H1 (cell line): ENCODE data around the gene XAB2. TPM values are rescaled to one million over a fixed set of nuclear protein-coding genes. Genes with fewer than 3 reads are reported as not detected.

Source experiments
- CTCF ChIA-PET: fragments of 300-600 bp; sonication (Branson Sonifier 250); formaldehyde crosslinking; loops from one replicate; lab custom pipeline; 2021; ENCODE audit not compliant: partially characterized antibody; lab: Charles Lee
- POLR2A ChIA-PET: fragments of 300-600 bp; sonication (Branson Sonifier 250); formaldehyde crosslinking; loops from one replicate; lab custom pipeline; 2021; ENCODE audit warnings: inconsistent platforms; ENCODE audit not compliant: partially characterized antibody; lab: Charles Lee
- DNase-seq, 2 experiments: peaks; one replicate each; pipeline versions ENCODE4 v3.0.0 to v3.0.0-alpha.2; 2010 to 2022; ENCODE audit warnings: low spot score in 2 of 2, low read depth in 1 of 2, mixed read lengths in 1 of 2
- FAIRE-seq: peaks from 2 replicates; lab custom pipeline; 2011; peaks lifted over from hg19 to GRCh38; lab: Jason Lieb, UNC
- H2AFZ ChIP-seq: 2 replicates; pipeline ENCODE4 v1.8.1; 2012; ENCODE audit warnings: low read length, inconsistent platforms
- H2AK5ac ChIP-seq: 2 replicates; pipeline ENCODE4 v1.6.1; 2013; ENCODE audit warnings: low read depth, low read length
- H2BK120ac ChIP-seq: replicated peaks from 2 replicates; pipeline ENCODE3; 2013; ENCODE audit warnings: low read depth, low read length, inconsistent platforms
- H2BK12ac ChIP-seq: 2 replicates; pipeline ENCODE4 v1.6.1; 2013; ENCODE audit warnings: low read depth, low read length
- H2BK15ac ChIP-seq: 2 replicates; pipeline ENCODE4 v1.6.1; 2013; ENCODE audit warnings: low read length
- H2BK20ac ChIP-seq: 2 replicates; pipeline ENCODE4 v1.6.1; 2013; ENCODE audit warnings: low read length
- H2BK5ac ChIP-seq: 2 replicates; pipeline ENCODE4 v1.6.1; 2013; ENCODE audit warnings: low read depth, low read length
- H3K14ac ChIP-seq: 2 replicates; pipeline ENCODE4 v1.6.1; 2013; ENCODE audit warnings: inconsistent platforms; ENCODE audit not compliant: insufficient read length
- H3K18ac ChIP-seq: 2 replicates; pipeline ENCODE4 v1.6.1; 2013; ENCODE audit warnings: low read length; ENCODE audit errors: extremely low read depth
- H3K23ac ChIP-seq: 2 replicates; pipeline ENCODE4 v1.6.1; 2013; ENCODE audit warnings: inconsistent platforms; ENCODE audit not compliant: insufficient read length
- H3K23me2 ChIP-seq: 2 replicates; pipeline ENCODE4 v1.6.1; 2013; ENCODE audit warnings: low read depth, low read length
- H3K27ac ChIP-seq: 2 replicates; pipeline ENCODE4 v1.6.1; 2011; ENCODE audit warnings: low read depth, low read length, inconsistent platforms
- H3K27me3 ChIP-seq, 4 experiments: replicated peaks in 1 of 4; 1 replicate in 1 of 4; 2 replicates in 3 of 4; pipeline versions ENCODE4 v1.6.1 to v1.8.1; 2011 to 2013; ENCODE audit warnings: low read length in 3 of 4, mild to moderate bottlenecking in 3 of 4, inconsistent platforms in 2 of 4, mixed read lengths in 2 of 4, moderate library complexity in 1 of 4; ENCODE audit not compliant: control insufficient read depth in 3 of 4, insufficient read depth in 3 of 4; ENCODE audit errors: extremely low read depth in 1 of 4
- H3K36me3 ChIP-seq, 4 experiments: 2 replicates each; pipeline versions ENCODE4 v1.6.1 to v1.8.1; 2011 to 2013; ENCODE audit warnings: mild to moderate bottlenecking in 4 of 4, low read length in 3 of 4, moderate library complexity in 2 of 4, control low read depth in 1 of 4, inconsistent platforms in 1 of 4; ENCODE audit not compliant: insufficient read depth in 4 of 4, control insufficient read depth in 2 of 4
- H3K4ac ChIP-seq: replicated peaks from 2 replicates; pipeline ENCODE3; 2013; ENCODE audit warnings: low read length, low read depth, mixed read lengths, inconsistent platforms; ENCODE audit not compliant: insufficient read length
- H3K4me1 ChIP-seq, 4 experiments: replicated peaks in 1 of 4; 1 replicate in 1 of 4; 2 replicates in 3 of 4; pipeline versions ENCODE4 v1.6.1 to v1.8.1; 2011 to 2013; ENCODE audit warnings: low read length in 3 of 4, inconsistent platforms in 2 of 4, mixed read lengths in 1 of 4; ENCODE audit not compliant: insufficient read depth in 4 of 4, control insufficient read depth in 3 of 4
- H3K4me2 ChIP-seq, 2 experiments: 2 replicates each; pipeline versions ENCODE4 v1.6.1 to v1.8.1; 2011 to 2013; ENCODE audit warnings: low read depth in 2 of 2, low read length in 2 of 2, control low read depth in 1 of 2, inconsistent platforms in 1 of 2, mild to moderate bottlenecking in 1 of 2; ENCODE audit not compliant: insufficient read depth in 1 of 2
- H3K4me3 ChIP-seq, 4 experiments: fragments of 200-600, 300-600 bp in 1 of 4; sonication (generic), shearing (Covaris generic), sonication (Bioruptor Twin) in 1 of 4; 2 replicates each; pipeline versions ENCODE4 v1.5.1 to v1.8.1; 2011 to 2016; ENCODE audit warnings: low read length in 4 of 4, low read depth in 3 of 4, control low read depth in 2 of 4, inconsistent platforms in 2 of 4, mild to moderate bottlenecking in 2 of 4, mixed read lengths in 1 of 4, moderate library complexity in 1 of 4; ENCODE audit not compliant: insufficient read depth in 2 of 4; ENCODE audit errors: extremely low read depth in 1 of 4
- H3K56ac ChIP-seq: replicated peaks from 2 replicates; pipeline ENCODE3; 2013; ENCODE audit warnings: low read depth, mild to moderate bottlenecking, mixed read lengths, low read length, inconsistent platforms; ENCODE audit not compliant: insufficient read length
- H3K79me1 ChIP-seq: 2 replicates; pipeline ENCODE4 v1.6.1; 2013; ENCODE audit warnings: low read depth, low read length, control low read depth
- H3K79me2 ChIP-seq, 2 experiments: 2 replicates each; pipeline versions ENCODE4 v1.6.1 to v1.8.1; 2012 to 2013; ENCODE audit warnings: low read length in 2 of 2, mild to moderate bottlenecking in 2 of 2, inconsistent platforms in 1 of 2; ENCODE audit not compliant: insufficient read depth in 2 of 2, control insufficient read depth in 1 of 2
- H3K9ac ChIP-seq, 4 experiments: replicated peaks in 1 of 4; 1 replicate in 1 of 4; 2 replicates in 3 of 4; pipeline versions ENCODE4 v1.6.1 to v1.8.1; 2011 to 2013; ENCODE audit warnings: low read depth in 3 of 4, low read length in 3 of 4, control low read depth in 2 of 4, mild to moderate bottlenecking in 2 of 4, moderate library complexity in 2 of 4, inconsistent platforms in 1 of 4; ENCODE audit errors: extremely low read depth in 1 of 4
- H3K9me3 ChIP-seq, 2 experiments: 2 replicates each; pipeline versions ENCODE4 v1.6.1 to v1.8.1; 2012 to 2013; ENCODE audit warnings: mild to moderate bottlenecking in 2 of 2, moderate library complexity in 2 of 2, control low read depth in 1 of 2, inconsistent platforms in 1 of 2, low read depth in 1 of 2, low read length in 1 of 2, mixed read lengths in 1 of 2; ENCODE audit not compliant: insufficient read depth in 2 of 2
- H4K20me1 ChIP-seq, 2 experiments: replicated peaks in 1 of 2; 2 replicates each; pipeline versions ENCODE3 to v1.8.1; 2011 to 2013; ENCODE audit warnings: inconsistent platforms in 2 of 2, low read length in 2 of 2, mild to moderate bottlenecking in 1 of 2; ENCODE audit not compliant: insufficient read depth in 2 of 2, control insufficient read depth in 1 of 2
- H4K5ac ChIP-seq: 2 replicates; pipeline ENCODE4 v1.6.1; 2013; ENCODE audit warnings: low read length, low read depth, mixed read lengths, inconsistent platforms; ENCODE audit not compliant: insufficient read length
- H4K8ac ChIP-seq: 2 replicates; pipeline ENCODE4 v1.8.0; 2013; ENCODE audit warnings: mild to moderate bottlenecking, moderate library complexity, low read length, inconsistent platforms; ENCODE audit not compliant: insufficient read depth; ENCODE audit errors: extremely low read depth
- H4K91ac ChIP-seq: replicated peaks from 2 replicates; pipeline ENCODE3; 2013; ENCODE audit warnings: low read length, mixed read lengths, inconsistent platforms; ENCODE audit not compliant: insufficient read length
- BRCA1 ChIP-seq: IDR thresholded peaks from 2 replicates; pipeline ENCODE4 v1.6.1; 2012; ENCODE audit warnings: low read depth, low read length, improper control_type of control experiment
- CBX8 ChIP-seq: fragments of 300-800, 300-1000 bp; sonication (generic); IDR thresholded peaks from 2 replicates; pipeline ENCODE4 v1.7.1; 2016; ENCODE audit warnings: low read depth, low read length, borderline replicate concordance
- CTBP2 ChIP-seq: IDR thresholded peaks from 2 replicates; pipeline ENCODE4 v1.7.0; 2011; ENCODE audit warnings: borderline replicate concordance, mild to moderate bottlenecking, moderate library complexity, mixed read lengths, low read length; ENCODE audit not compliant: insufficient read depth, insufficient read length
- FOSL1 ChIP-seq: IDR thresholded peaks from 2 replicates; pipeline ENCODE4 v1.6.1; 2011; ENCODE audit warnings: mild to moderate bottlenecking, low read depth, low read length, moderate library complexity; ENCODE audit not compliant: insufficient read depth
- GABPA ChIP-seq: IDR thresholded peaks from 2 replicates; pipeline ENCODE4 v1.6.1; 2011; ENCODE audit warnings: mild to moderate bottlenecking, low read length, moderate library complexity, borderline replicate concordance; ENCODE audit not compliant: insufficient read depth
- KDM1A ChIP-seq: fragments of 200-600, 300-600 bp; sonication (generic); IDR thresholded peaks from 2 replicates; pipeline ENCODE4 v1.7.1; 2016; ENCODE audit warnings: mild to moderate bottlenecking, low read length, borderline replicate concordance
- MAFK ChIP-seq: IDR thresholded peaks from 2 replicates; pipeline ENCODE4 v1.6.1; 2012; ENCODE audit warnings: low read depth, mild to moderate bottlenecking, improper control_type of control experiment, low read length
- NRF1 ChIP-seq: IDR thresholded peaks from 2 replicates; pipeline ENCODE4 v1.6.1; 2011; ENCODE audit warnings: mild to moderate bottlenecking, low read depth, low read length, improper control_type of control experiment
- PHF8 ChIP-seq: fragments of 200-600 bp; sonication (generic); conservative IDR thresholded peaks from 2 replicates; pipeline ENCODE4 v1.7.1; 2012; ENCODE audit warnings: low read depth, mild to moderate bottlenecking, inconsistent platforms, low read length, moderate library complexity
- RFX5 ChIP-seq: IDR thresholded peaks from 2 replicates; pipeline ENCODE4 v1.6.1; 2011; ENCODE audit warnings: low read depth, low read length, improper control_type of control experiment, borderline replicate concordance
- SIRT6 ChIP-seq: IDR thresholded peaks from one replicate; pipeline ENCODE4 v1.7.1; 2012; ENCODE audit warnings: low read length, inconsistent platforms
- TAF1 ChIP-seq: IDR thresholded peaks from 2 replicates; pipeline ENCODE4 v1.6.1; 2011; ENCODE audit warnings: mild to moderate bottlenecking, low read depth, low read length
- TBP ChIP-seq: IDR thresholded peaks from 2 replicates; pipeline ENCODE4 v1.6.1; 2011; ENCODE audit warnings: low read depth, low read length, improper control_type of control experiment
- TEAD4 ChIP-seq: IDR thresholded peaks from 2 replicates; pipeline ENCODE4 v1.6.1; 2012; ENCODE audit warnings: low read depth, low read length, inconsistent platforms, mixed read lengths
- WGBS, 2 experiments: shearing (Covaris generic) in 1 of 2; methylation state at CpG; one replicate each; pipeline versions ENCODE4 v1.1.6 to v1.1.7; 2013 to 2015; ENCODE audit warnings: low lambda C conversion rate in 2 of 2, mixed read lengths in 2 of 2, inconsistent platforms in 1 of 2, low coverage in 1 of 2, missing lambda C conversion rate in 1 of 2; ENCODE audit not compliant: insufficient replicate concordance in 2 of 2, insufficient coverage in 1 of 2, insufficient read length in 1 of 2; ENCODE audit errors: extremely low coverage in 1 of 2, missing lambda C conversion rate in 1 of 2; 5-methylcytosine and 5-hydroxymethylcytosine counted together
- polyA plus RNA-seq, 7 experiments: library from polyadenylated mRNA; depleted of rRNA in 3 of 7; stranded (reverse) in 5 of 7; unstranded in 2 of 7; fragments of >200 nt in 5 of 7; fragments of 200-250 nt in 2 of 7; gene quantifications; 1 replicate in 5 of 7; 2 replicates in 1 of 7; 4 replicates in 1 of 7; pipeline versions ENCODE4 v1.2.1 to v1.2.3, GENCODE V29; 2011 to 2013; ENCODE audit warnings: missing spikeins in 2 of 7, mixed read lengths in 2 of 7
- total RNA-seq: library from RNA; stranded (reverse); fragmentation: NEBNext Ultra II Directional; extraction: Animal tissue kit (Norgen Biotek cat#: 25700); gene quantifications from 2 replicates; pipeline ENCODE4 v1.2.1, GENCODE V29; 2021

Gene XAB2
- total and polyA plus RNA-seq, 2 of the 8 experiments (the other 6 are each of a cell fraction or from before 2014, with no cell fraction given), result 48.2 to 49.4 TPM

GRCh38 chr19:7676376-7676775 is 47.0 kb upstream of the XAB2 start:
- Histone ChIP-seq H3K4me1 (peaks cover 0 to 1% (median 0%) of the 10 kb centered on the region in 4 experiments; a peak in 3 of 7 replicates), H3K27ac (no peak overlapping the region), H3K9ac (no peak overlapping the region), H4K8ac (no peak overlapping the region), H3K18ac (no peak overlapping the region), H3K56ac (no peak overlapping the region), H3K23me2 (peaks cover 2% of the 10 kb centered on the region; the same call in 1 of the 2 replicates), H3K36me3 (no peaks in the 10 kb centered on the region), H3K4me3 (no peak overlapping the region), H3K79me1 (no peaks in the 10 kb centered on the region), H3K9me3 (no peaks in the 10 kb centered on the region), H3K79me2 (no peaks in the 10 kb centered on the region; a peak in 1 of 4 replicates), H4K5ac (no peak overlapping the region), H3K23ac (no peak overlapping the region), H3K4ac (no peak overlapping the region), H2BK20ac (no peak overlapping the region), H2BK120ac (no peak overlapping the region), H2BK12ac (no peak overlapping the region), H3K27me3 (peaks cover 0 to 8% (median 4%) of the 10 kb centered on the region in 4 experiments; a peak in 3 of 7 replicates), H2AFZ (no peak overlapping the region), H2BK5ac (no peak overlapping the region), H3K4me2 (no peak overlapping the region), H4K91ac (no peak overlapping the region), H2BK15ac (no peak overlapping the region), H2AK5ac (no peak overlapping the region), H3K14ac (no peak overlapping the region), H4K20me1 (no peaks in the 10 kb centered on the region)
- WGBS, 2 experiments, result 77% methylated on average over 7 of the region's 7 CpGs; no CpG with 5 or more reads in 1 of the 2 experiments
- no peak for DNase-seq
- TF ChIP-seq TAF1, result no peak
- no peak for TF ChIP-seq MAFK
- no peak for TF ChIP-seq CTBP2
- TF ChIP-seq TEAD4, result no peak
- TF ChIP-seq KDM1A, result no peak
- TF ChIP-seq RFX5, result no peak
- TF ChIP-seq NRF1, result no peak
- no peak for TF ChIP-seq PHF8
- TF ChIP-seq SIRT6, result no peak
- TF ChIP-seq FOSL1, result no peak
- no peak for TF ChIP-seq BRCA1
- TF ChIP-seq GABPA, result no peak
- TF ChIP-seq CBX8, result no peak
- no peak for TF ChIP-seq TBP
- FAIRE-seq, result no peak
- POLR2A ChIA-PET, result no interaction called here
- CTCF ChIA-PET, result interaction anchor here (2.6 kb wide), 1 partner anchor 19 kb away, joined by 7 read pairs; no protein-coding TSS in a partner anchor
